Uterus (tissue), 2 donors: Measurements from ENCODE around the gene AK5.

Experiments
- CTCF ChIP-seq, 4 experiments: fragments of 200-600 bp in 2 of 4; fragments of 450-650 bp in 2 of 4; sonication (generic) in 2 of 4; IDR thresholded peaks; one replicate each; pipeline ENCODE4 v1.5.1; 2016 to 2019; ENCODE audit warnings: antibody characterized with exemption in 4 of 4, mild to moderate bottlenecking in 2 of 4, moderate library complexity in 1 of 4
- POLR2A ChIP-seq, 2 donors: fragments of 450-650 bp; IDR thresholded peaks; one replicate each; pipeline ENCODE4 v1.6.1; 2016; ENCODE audit warnings: antibody characterized with exemption in 2 of 2, mild to moderate bottlenecking in 1 of 2, moderate library complexity in 1 of 2

- TF ChIP-seq CTCF (IDR thresholded peaks at IDR 0.05) (no peak), POLR2A (IDR thresholded peaks at IDR 0.05) (no peak)
These were observed 185.3 kb downstream of the AK5 start for GRCh38 chr1:77467021-77467595.
